Measurements from ENCODE around the gene CIAO2B.
A peak's percentile ranks its signal among the peaks of the same experiment; 100 is the strongest.

CIAO2B gene

DNA sequence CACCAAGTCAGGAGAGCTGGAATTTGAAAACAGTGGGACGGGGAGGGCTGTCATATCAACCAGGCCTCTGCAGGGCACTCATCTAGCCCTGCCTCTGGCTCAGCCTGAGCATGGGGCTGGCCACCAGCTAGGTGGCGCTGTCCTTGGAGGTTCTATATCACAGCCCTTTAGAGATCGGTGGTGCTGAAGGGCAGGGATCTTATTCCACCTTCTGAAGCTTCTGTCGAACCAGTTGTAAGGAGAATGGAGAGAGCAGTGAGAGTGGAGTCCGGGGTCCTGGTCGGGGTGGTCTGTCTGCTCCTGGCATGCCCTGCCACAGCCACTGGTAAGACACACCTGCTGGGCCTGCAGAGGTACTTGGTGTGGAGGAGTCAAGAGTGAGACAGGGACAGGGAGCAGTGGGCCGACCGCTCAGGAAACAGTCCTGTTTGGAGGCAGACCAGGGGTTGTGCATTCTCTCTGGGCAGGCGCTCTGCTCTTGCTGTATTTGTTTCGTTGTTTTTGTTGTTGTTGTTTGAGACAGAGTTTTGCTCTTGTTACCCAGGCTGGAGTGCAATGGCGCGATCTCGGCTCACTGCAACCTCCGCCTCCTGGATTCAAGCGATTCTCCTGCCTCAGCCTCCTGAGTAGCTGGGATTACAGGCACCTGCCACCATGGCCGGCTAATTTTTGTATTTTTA, 27.0 kb upstream of the CIAO2B start, which contains the start of gene CES3:
Gene CES3, plus strand, starts transcription at position 202 of the 680 bp plus-strand sequence. Its CDS starts 42 bp downstream, at position 244.
- Histone ChIP-seq H3K9ac (ENCODE audit: low read depth, low read length, poor library complexity, severe bottlenecking) (peak within 1 kb of the TSS; percentile 66), H3K27me3 (ENCODE audit: insufficient read depth, low read length, poor library complexity, severe bottlenecking) (no peaks in the 10 kb centered on the region), H2AFZ (ENCODE audit: low read length) (peak within 1 kb of the TSS; percentile 87), H4K20me1 (ENCODE audit: insufficient read depth, low read length, poor library complexity, severe bottlenecking) (no peaks in the 10 kb centered on the region), H3F3A (ENCODE audit: low read depth) (no peaks in the 10 kb centered on the region), H3K36me3 (ENCODE audit: insufficient read depth, low read length) (no peaks in the 10 kb centered on the region), H3K4me2 (ENCODE audit: low read depth, low read length, poor library complexity, severe bottlenecking) (peak within 1 kb of the TSS; percentile 77), H3K4me1 (ENCODE audit: insufficient read depth, low read length, poor library complexity, severe bottlenecking) (peaks cover 16% of the 10 kb centered on the region), H3K9me2 (replicated peaks; ENCODE audit: low read depth, low read length) (no peaks in the 10 kb centered on the region), H3K9me3 (ENCODE audit: insufficient read depth, low read depth, low read length) (no peaks in the 10 kb centered on the region), H3K79me2 (ENCODE audit: insufficient read depth, low read length) (peaks cover 5% of the 10 kb centered on the region; the same call in 1 of the 2 replicates), H3K4me3 (ENCODE audit: low read length, poor library complexity, severe bottlenecking) (peak within 1 kb of the TSS; percentile 78)
- no peak for TF ChIP-seq EZH2phosphoT487 (IDR thresholded peaks at IDR 0.05; ENCODE audit: borderline replicate concordance)
- TF ChIP-seq, protein P1, sequence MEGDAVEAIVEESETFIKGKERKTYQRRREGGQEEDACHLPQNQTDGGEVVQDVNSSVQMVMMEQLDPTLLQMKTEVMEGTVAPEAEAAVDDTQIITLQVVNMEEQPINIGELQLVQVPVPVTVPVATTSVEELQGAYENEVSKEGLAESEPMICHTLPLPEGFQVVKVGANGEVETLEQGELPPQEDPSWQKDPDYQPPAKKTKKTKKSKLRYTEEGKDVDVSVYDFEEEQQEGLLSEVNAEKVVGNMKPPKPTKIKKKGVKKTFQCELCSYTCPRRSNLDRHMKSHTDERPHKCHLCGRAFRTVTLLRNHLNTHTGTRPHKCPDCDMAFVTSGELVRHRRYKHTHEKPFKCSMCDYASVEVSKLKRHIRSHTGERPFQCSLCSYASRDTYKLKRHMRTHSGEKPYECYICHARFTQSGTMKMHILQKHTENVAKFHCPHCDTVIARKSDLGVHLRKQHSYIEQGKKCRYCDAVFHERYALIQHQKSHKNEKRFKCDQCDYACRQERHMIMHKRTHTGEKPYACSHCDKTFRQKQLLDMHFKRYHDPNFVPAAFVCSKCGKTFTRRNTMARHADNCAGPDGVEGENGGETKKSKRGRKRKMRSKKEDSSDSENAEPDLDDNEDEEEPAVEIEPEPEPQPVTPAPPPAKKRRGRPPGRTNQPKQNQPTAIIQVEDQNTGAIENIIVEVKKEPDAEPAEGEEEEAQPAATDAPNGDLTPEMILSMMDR (conservative IDR thresholded peaks at IDR 0.05; ENCODE audit: low read length): peak; percentile 97

DNA sequence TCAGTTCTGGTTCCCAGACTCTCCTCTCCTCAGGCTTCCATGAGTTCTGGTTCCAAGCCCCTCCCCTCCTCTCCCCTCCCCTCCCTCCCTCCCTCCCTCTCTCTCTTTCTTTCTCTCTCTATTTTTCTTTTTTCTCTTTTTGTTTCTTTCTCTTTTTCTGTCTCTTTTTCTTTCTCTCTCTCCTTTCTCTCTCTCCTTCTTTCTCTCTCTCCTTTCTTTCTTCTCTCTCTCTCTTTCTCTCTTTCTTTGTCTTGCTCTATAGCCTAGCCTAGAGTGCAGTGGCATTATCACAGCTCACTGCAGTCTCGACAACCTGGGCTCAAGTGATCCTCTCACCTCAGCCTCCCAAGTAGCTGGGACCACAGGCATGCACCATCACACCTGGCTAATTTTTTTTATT, 26.1 kb upstream of the CIAO2B start:
- Histone ChIP-seq H3K4me1 (ENCODE audit: insufficient read depth, low read length, poor library complexity, severe bottlenecking) (peaks cover 16% of the 10 kb centered on the region), H3K4me3 (ENCODE audit: low read length, poor library complexity, severe bottlenecking) (no peak overlapping the region), H3K79me2 (ENCODE audit: insufficient read depth, low read length) (peaks cover 5% of the 10 kb centered on the region; the same call in 1 of the 2 replicates), H3K36me3 (ENCODE audit: insufficient read depth, low read length) (no peaks in the 10 kb centered on the region), H3K9ac (ENCODE audit: low read depth, low read length, poor library complexity, severe bottlenecking) (no peak overlapping the region), H3K9me2 (replicated peaks; ENCODE audit: low read depth, low read length) (no peaks in the 10 kb centered on the region), H3K9me3 (ENCODE audit: insufficient read depth, low read depth, low read length) (no peaks in the 10 kb centered on the region), H3F3A (ENCODE audit: low read depth) (no peaks in the 10 kb centered on the region), H3K27me3 (ENCODE audit: insufficient read depth, low read length, poor library complexity, severe bottlenecking) (no peaks in the 10 kb centered on the region), H3K4me2 (ENCODE audit: low read depth, low read length, poor library complexity, severe bottlenecking) (no peak overlapping the region), H4K20me1 (ENCODE audit: insufficient read depth, low read length, poor library complexity, severe bottlenecking) (no peaks in the 10 kb centered on the region), H2AFZ (ENCODE audit: low read length) (no peak overlapping the region)
- no peak for TF ChIP-seq EZH2phosphoT487 (IDR thresholded peaks at IDR 0.05; ENCODE audit: borderline replicate concordance)
- TF ChIP-seq, protein P1 (conservative IDR thresholded peaks at IDR 0.05; ENCODE audit: low read length): no peak

DNA sequence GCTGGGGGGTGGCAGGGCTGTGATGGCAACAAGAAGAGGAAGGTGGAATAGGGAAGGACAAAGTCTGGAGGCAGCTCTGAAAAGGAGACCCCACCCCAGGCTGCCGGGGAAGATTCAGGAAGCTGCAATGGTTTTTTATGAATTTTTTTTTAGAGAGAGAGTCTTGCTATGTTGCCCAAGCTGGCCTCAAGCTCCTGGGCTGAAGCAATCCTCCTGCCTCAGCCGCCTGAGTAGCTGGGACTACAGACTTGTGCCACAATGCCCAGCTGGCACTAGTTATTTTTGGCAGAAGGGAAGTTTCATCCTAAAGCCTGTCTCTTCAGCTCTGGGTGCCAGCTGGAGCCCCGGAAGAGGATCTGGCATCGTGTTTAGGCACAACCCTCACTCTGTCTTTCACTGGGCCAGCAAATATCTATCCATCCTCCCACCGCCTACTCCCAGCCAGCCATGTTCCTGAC, 25.5 kb upstream of the CIAO2B start:
- Histone ChIP-seq H3K4me2 (ENCODE audit: low read depth, low read length, poor library complexity, severe bottlenecking) (no peak overlapping the region), H3K79me2 (ENCODE audit: insufficient read depth, low read length) (peaks cover 5% of the 10 kb centered on the region; the same call in 1 of the 2 replicates), H3K9ac (ENCODE audit: low read depth, low read length, poor library complexity, severe bottlenecking) (no peak overlapping the region)

More for the DNA sequence above, 25.5 kb upstream of the CIAO2B start:
- no peaks in the 10 kb centered on the region for H3K9me2 ChIP-seq (replicated peaks; ENCODE audit: low read depth, low read length)
- peaks cover 16% of the 10 kb centered on the region for H3K4me1 ChIP-seq (ENCODE audit: insufficient read depth, low read length, poor library complexity, severe bottlenecking)
- no peaks in the 10 kb centered on the region for H3K9me3 ChIP-seq (ENCODE audit: insufficient read depth, low read depth, low read length)
- no peaks in the 10 kb centered on the region for H3K36me3 ChIP-seq (ENCODE audit: insufficient read depth, low read length)
- H3K4me3 ChIP-seq (ENCODE audit: low read length, poor library complexity, severe bottlenecking): no peak overlapping the region
- H2AFZ ChIP-seq (ENCODE audit: low read length): no peak overlapping the region
- no peaks in the 10 kb centered on the region for H3F3A ChIP-seq (ENCODE audit: low read depth)
- H4K20me1 ChIP-seq (ENCODE audit: insufficient read depth, low read length, poor library complexity, severe bottlenecking): no peaks in the 10 kb centered on the region
- TF ChIP-seq, protein P1 (conservative IDR thresholded peaks at IDR 0.05; ENCODE audit: low read length): no peak
- H3K27me3 ChIP-seq (ENCODE audit: insufficient read depth, low read length, poor library complexity, severe bottlenecking): no peaks in the 10 kb centered on the region
